Right atrium auricular region (tissue), 2 donors: ENCODE results near the gene HIP1R. TPM values are rescaled to one million over a fixed set of nuclear protein-coding genes. Genes with fewer than 3 reads are reported as not detected.

ENCODE experiments used
- DNase-seq: peaks from one replicate; pipeline ENCODE4 v3.0.0-alpha.2; 2019; ENCODE audit warnings: low spot score
- H3K27ac ChIP-seq, 2 donors: fragments of 200-600 bp; sonication (generic); 1 replicate in 1 of 2; 2 replicates in 1 of 2; pipeline ENCODE4 v1.5.1; 2016 to 2019
- H3K27me3 ChIP-seq, 2 donors: fragments of 200-600 bp; sonication (generic); one replicate each; pipeline versions ENCODE4 v1.5.1 to v1.6.0; 2017 to 2019
- H3K36me3 ChIP-seq: fragments of 200-600 bp; sonication (generic); one replicate; pipeline ENCODE4 v1.5.1; 2016
- H3K4me1 ChIP-seq, 2 donors: fragments of 200-600 bp; sonication (generic); one replicate each; pipeline versions ENCODE4 v1.5.1 to v1.6.0; 2017 to 2019
- H3K4me3 ChIP-seq, 2 donors: fragments of 200-600 bp; sonication (generic); 1 replicate in 1 of 2; 2 replicates in 1 of 2; pipeline ENCODE4 v1.5.1; 2017 to 2019; ENCODE audit warnings: mild to moderate bottlenecking in 1 of 2, moderate library complexity in 1 of 2
- H3K9me3 ChIP-seq, 2 donors: fragments of 200-600 bp; sonication (generic); one replicate each; pipeline ENCODE4 v1.5.1; 2019
- total RNA-seq, 2 donors: library from RNA; depleted of rRNA; stranded (reverse); fragments of >200 nt; gene quantifications; one replicate each; pipeline ENCODE4 v1.1.0, GENCODE V29; 2016
- TF ChIP-seq, protein P1 (sequence below), 2 donors: fragments of 200-600 bp; sonication (generic); IDR thresholded peaks; one replicate each; pipeline ENCODE4 v1.5.1; 2019; ENCODE audit warnings: antibody characterized with exemption in 2 of 2

HIP1R gene
- total RNA-seq, 2 donors from 2014 or later: 32.4 to 43.8 TPM

DNA sequence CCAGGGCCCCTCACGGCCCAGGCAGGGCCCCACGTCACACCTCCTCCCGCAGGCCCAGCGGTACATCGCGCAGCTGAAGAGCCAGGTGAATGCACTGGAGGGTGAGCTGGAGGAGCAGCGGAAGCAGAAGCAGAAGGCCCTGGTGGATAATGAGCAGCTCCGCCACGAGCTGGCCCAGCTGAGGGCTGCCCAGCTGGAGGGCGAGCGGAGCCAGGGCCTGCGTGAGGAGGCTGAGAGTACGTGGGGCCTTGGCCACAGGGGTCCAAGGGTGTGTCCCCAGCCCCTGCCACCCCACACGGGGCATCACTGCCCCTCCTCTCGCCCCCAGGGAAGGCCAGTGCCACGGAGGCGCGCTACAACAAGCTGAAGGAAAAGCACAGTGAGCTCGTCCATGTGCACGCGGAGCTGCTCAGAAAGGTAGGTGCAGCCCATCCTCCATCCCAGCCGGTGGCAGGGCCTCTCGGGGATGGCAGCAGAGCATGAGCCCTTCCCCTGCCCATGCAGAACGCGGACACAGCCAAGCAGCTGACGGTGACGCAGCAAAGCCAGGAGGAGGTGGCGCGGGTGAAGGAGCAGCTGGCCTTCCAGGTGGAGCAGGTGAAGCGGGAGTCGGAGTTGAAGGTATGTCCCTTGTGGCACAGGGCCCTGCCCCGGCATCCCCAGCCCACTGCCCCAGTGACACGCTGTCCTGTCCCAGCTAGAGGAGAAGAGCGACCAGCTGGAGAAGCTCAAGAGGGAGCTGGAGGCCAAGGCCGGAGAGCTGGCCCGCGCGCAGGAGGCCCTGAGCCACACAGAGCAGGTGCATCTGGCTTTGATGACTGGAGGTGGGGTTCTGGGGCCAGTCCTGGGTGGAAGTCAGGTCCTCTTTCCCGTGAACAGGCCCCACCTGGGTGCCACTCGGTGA, 20.9 kb downstream of the HIP1R start:
- no peak overlapping the region for H3K27ac ChIP-seq
- no peaks in the 10 kb centered on the region for H3K9me3 ChIP-seq
- H3K4me3 ChIP-seq: no peak overlapping the region
- H3K4me1 ChIP-seq: peaks cover 0 to 40% of the 10 kb centered on the region in 2 donors
- H3K27me3 ChIP-seq: no peaks in the 10 kb centered on the region
- peaks cover 26% of the 10 kb centered on the region for H3K36me3 ChIP-seq
- DNase-seq: no peak
- TF ChIP-seq, protein P1, sequence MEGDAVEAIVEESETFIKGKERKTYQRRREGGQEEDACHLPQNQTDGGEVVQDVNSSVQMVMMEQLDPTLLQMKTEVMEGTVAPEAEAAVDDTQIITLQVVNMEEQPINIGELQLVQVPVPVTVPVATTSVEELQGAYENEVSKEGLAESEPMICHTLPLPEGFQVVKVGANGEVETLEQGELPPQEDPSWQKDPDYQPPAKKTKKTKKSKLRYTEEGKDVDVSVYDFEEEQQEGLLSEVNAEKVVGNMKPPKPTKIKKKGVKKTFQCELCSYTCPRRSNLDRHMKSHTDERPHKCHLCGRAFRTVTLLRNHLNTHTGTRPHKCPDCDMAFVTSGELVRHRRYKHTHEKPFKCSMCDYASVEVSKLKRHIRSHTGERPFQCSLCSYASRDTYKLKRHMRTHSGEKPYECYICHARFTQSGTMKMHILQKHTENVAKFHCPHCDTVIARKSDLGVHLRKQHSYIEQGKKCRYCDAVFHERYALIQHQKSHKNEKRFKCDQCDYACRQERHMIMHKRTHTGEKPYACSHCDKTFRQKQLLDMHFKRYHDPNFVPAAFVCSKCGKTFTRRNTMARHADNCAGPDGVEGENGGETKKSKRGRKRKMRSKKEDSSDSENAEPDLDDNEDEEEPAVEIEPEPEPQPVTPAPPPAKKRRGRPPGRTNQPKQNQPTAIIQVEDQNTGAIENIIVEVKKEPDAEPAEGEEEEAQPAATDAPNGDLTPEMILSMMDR (IDR thresholded peaks at IDR 0.05): no peak

DNA sequence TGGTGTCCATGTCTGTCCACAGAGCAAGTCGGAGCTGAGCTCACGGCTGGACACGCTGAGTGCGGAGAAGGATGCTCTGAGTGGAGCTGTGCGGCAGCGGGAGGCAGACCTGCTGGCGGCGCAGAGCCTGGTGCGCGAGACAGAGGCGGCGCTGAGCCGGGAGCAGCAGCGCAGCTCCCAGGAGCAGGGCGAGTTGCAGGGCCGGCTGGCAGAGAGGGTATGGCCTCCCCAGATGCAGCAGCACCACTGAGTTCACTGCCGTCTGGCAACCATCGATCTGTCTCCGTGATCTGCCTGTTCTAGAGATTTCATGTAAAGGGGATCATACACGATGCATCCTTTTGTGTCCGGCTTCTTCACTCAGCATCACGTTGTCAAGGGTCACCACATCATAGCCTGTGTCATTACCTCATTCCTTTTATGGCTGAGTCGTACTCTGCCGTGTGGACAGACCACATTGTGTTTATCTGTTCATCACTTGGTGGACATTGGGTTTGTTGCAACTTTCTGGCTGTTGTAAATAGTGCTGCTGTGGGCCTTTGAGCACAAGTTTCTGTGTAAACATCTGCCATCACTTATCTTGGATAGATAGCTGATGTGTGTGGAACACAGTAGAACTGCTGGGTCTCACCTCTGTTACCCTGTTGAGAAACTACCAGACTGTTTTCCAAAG, 21.9 kb downstream of the HIP1R start:
- H3K27me3 ChIP-seq: no peaks in the 10 kb centered on the region
- H3K36me3 ChIP-seq: peaks cover 26% of the 10 kb centered on the region
- DNase-seq: no peak
- H3K9me3 ChIP-seq: no peaks in the 10 kb centered on the region
- H3K27ac ChIP-seq: no peak overlapping the region
- H3K4me3 ChIP-seq: no peak overlapping the region
- H3K4me1 ChIP-seq: peaks cover 0 to 35% of the 10 kb centered on the region in 2 donors
- TF ChIP-seq, protein P1 (IDR thresholded peaks at IDR 0.05): no peak

DNA sequence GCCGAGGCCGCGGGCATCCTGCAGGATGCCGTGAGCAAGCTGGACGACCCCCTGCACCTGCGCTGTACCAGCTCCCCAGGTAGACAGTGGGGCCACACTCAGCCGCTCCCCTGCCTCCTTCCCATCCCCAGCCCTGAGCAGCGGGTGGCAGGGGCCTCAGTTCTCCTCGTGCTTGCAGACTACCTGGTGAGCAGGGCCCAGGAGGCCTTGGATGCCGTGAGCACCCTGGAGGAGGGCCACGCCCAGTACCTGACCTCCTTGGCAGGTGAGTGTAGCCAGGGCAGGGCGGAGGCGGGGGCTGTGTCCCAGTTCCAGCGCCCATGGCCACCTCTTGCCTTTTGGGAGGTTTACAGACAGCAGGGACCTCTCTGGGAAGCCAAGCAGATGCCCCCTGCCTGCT, 22.9 kb downstream of the HIP1R start:
- no peaks in the 10 kb centered on the region for H3K9me3 ChIP-seq
- H3K4me1 ChIP-seq: peaks cover 0 to 35% of the 10 kb centered on the region in 2 donors
- DNase-seq: no peak
- no peak overlapping the region for H3K4me3 ChIP-seq
- H3K27ac ChIP-seq: no peak overlapping the region
- peaks cover 26% of the 10 kb centered on the region for H3K36me3 ChIP-seq
- H3K27me3 ChIP-seq: no peaks in the 10 kb centered on the region
- TF ChIP-seq, protein P1 (IDR thresholded peaks at IDR 0.05): no peak

DNA sequence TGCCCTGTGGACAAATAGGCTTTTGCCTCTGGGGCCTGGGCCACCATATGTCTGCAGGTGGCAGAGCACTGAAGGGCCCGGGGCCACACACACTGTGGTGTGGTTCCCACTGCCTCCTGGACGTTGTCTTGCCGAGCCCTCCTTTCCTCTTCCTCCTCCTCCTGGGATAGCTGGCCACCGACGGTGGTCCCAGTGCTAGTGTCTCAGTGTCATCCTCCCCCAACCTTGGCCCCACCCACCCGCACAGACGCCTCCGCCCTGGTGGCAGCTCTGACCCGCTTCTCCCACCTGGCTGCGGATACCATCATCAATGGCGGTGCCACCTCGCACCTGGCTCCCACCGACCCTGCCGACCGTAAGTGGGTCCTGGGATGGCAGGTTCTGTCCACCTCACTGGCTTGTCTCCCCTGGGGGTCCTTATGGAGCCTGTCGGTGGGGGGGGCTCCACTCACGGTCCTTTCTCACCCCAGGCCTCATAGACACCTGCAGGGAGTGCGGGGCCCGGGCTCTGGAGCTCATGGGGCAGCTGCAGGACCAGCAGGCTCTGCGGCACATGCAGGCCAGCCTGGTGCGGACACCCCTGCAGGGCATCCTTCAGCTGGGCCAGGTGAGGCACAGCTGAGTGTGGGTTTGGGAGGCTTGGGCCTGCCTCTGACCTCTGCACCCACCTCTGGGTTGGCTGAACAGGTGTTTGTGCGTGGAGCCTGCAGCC, 23.5 kb downstream of the HIP1R start:
- Histone ChIP-seq H3K36me3 (peaks cover 26% of the 10 kb centered on the region), H3K9me3 (no peaks in the 10 kb centered on the region), H3K27ac (no peak overlapping the region), H3K27me3 (no peaks in the 10 kb centered on the region), H3K4me1 (peaks cover 0 to 34% of the 10 kb centered on the region in 2 donors), H3K4me3 (no peak overlapping the region)
- TF ChIP-seq, protein P1 (IDR thresholded peaks at IDR 0.05): no peak
- DNase-seq: no peak

GRCh38 chr12:122859303-122860039, 24.2 kb downstream of the HIP1R start:
- Histone ChIP-seq H3K27me3 (no peaks in the 10 kb centered on the region), H3K36me3 (peaks cover 29% of the 10 kb centered on the region), H3K9me3 (no peaks in the 10 kb centered on the region), H3K4me1 (peaks cover 0 to 32% of the 10 kb centered on the region in 2 donors), H3K27ac (peak overlapping the region; percentile 52 to 62), H3K4me3 (no peak overlapping the region)
- DNase-seq: no peak
- TF ChIP-seq, protein P1 (IDR thresholded peaks at IDR 0.05): no peak
